Activated CD4-positive, alpha-beta memory T cell treated with anti-CD3 and anti-CD28 coated beads, Interleukin-2, amount 10 ng/mL, durations not matched to agents 7 days and 5 days (primary cell): ENCODE data around the gene NPFF. TPM values are rescaled to one million over a fixed set of nuclear protein-coding genes. Genes with fewer than 3 reads are reported as not detected.

ENCODE experiments used
- CTCF ChIA-PET: fragments of 350-600 bp; sonication (Branson Sonifier 250); formaldehyde crosslinking; loops from one replicate; lab custom pipeline; 2021; ENCODE audit warnings: antibody characterized with exemption, inconsistent platforms; lab: Charles Lee
- POLR2A ChIA-PET: fragments of 350-600 bp; sonication (Branson Sonifier 250); formaldehyde crosslinking; loops from one replicate; lab custom pipeline; 2021; ENCODE audit warnings: antibody characterized with exemption; lab: Charles Lee
- DNase-seq: peaks from one replicate; pipeline ENCODE4 v3.0.0-alpha.2; 2020
- H3K27ac Mint-ChIP-seq: one replicate; pipeline ENCODE4 v1.8.0; 2021; ENCODE audit warnings: mild to moderate bottlenecking, mixed read lengths
- H3K27me3 Mint-ChIP-seq: one replicate; pipeline ENCODE4 v1.8.0; 2021; ENCODE audit warnings: mixed read lengths
- H3K36me3 Mint-ChIP-seq: one replicate; pipeline ENCODE4 v1.8.0; 2021; ENCODE audit warnings: low read depth, mixed read lengths
- H3K4me1 Mint-ChIP-seq: one replicate; pipeline ENCODE4 v1.8.0; 2021; ENCODE audit warnings: mixed read lengths
- H3K4me3 Mint-ChIP-seq: one replicate; pipeline ENCODE4 v1.8.0; 2021; ENCODE audit warnings: mild to moderate bottlenecking, mixed read lengths
- H3K9me3 Mint-ChIP-seq: one replicate; pipeline ENCODE4 v1.8.0; 2021; ENCODE audit warnings: mixed read lengths
- total RNA-seq, 2 experiments: library from RNA; stranded (reverse); gene quantifications; one replicate each; pipeline ENCODE4 v1.2.3, GENCODE V29; 2021

The NPFF gene
- total RNA-seq, 2 experiments from 2014 or later, result not detected

DNA sequence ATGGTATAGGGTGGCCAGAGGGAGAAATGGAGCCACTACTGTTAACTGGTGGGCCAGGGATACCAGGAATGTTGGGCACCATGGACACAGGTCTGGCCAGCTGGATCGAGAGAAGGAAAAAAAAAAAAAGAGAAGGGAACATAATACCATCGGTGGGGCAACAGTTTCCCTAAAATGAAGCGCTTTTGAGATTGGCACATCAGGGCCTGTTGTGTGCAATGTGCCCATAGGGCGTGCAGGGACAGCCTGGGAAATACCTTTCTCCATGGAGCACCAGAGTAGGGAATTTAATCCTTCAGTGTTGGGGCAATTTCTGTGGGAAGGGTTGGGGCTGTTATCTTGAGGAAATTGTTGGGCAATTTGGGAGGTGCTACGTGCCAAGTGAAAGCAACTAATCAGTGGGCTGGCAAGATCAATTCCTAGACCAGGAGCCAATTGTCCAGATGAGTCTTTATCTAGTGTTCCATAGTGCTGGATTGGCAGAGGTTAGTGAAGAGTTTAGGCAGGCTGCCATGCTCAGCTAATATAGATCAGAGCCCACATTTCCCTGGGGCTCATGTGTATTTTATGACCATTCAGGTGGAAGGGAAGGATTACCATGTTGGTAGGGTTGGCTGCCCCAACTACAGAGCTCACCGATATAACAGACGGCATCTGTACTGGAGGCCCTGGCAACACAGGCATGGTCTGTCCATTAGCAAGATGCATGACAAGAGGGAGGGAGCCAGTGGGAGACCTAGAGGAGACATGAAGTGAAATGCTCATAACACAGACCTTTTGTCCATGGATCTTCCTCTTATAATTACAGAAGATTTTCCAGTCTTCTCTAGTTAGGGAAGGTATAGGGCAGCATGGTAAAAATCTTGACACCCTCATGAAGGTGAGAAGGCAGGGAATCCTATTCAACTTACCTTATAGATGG is 25.5 kb upstream of the NPFF start:
- no peak for DNase-seq
- CTCF ChIA-PET, result interaction anchor here (0.8 to 1.7 kb wide), 3 partner anchors 8 to 24 kb away, joined by 3 to 4 read pairs (median 3); no protein-coding TSS in a partner anchor
- POLR2A ChIA-PET, result no interaction called here
- H3K27me3 Mint-ChIP-seq, result no peaks in the 10 kb centered on the region
- H3K9me3 Mint-ChIP-seq, result no peaks in the 10 kb centered on the region
- no peaks in the 10 kb centered on the region for H3K4me1 Mint-ChIP-seq
- no peak overlapping the region for H3K27ac Mint-ChIP-seq
- peaks cover 47% of the 10 kb centered on the region for H3K36me3 Mint-ChIP-seq
- H3K4me3 Mint-ChIP-seq, result no peak overlapping the region

DNA sequence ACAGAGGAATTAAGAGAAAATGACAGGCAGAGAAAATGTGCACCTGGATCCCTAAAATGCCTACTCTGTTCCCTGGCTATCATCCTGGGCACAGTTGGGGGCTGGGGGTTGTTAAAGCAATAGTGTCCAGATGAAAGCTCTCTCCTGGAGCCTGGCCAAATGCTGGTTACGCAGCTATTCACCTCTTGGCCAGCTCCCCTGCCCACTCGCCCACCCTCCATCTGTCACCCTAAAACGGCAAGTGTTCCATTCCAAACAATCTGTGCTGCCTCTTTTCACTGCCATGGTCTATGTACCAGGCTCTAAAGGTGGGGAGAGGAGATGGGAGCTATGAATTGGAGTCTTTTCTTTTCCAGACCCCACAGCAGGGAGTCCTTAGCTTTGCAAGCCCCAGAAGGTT is 24.7 kb upstream of the NPFF start:
- Mint-ChIP-seq H3K27me3 (no peaks in the 10 kb centered on the region), H3K4me3 (no peak overlapping the region), H3K9me3 (no peaks in the 10 kb centered on the region), H3K36me3 (peaks cover 44% of the 10 kb centered on the region), H3K4me1 (no peaks in the 10 kb centered on the region), H3K27ac (no peak overlapping the region)
- ChIA-PET CTCF (interaction anchor here (0.8 to 1.5 kb wide), 2 partner anchors 9 to 23 kb away, joined by 3 read pairs; no protein-coding TSS in a partner anchor), POLR2A (no interaction called here)
- no peak for DNase-seq

DNA sequence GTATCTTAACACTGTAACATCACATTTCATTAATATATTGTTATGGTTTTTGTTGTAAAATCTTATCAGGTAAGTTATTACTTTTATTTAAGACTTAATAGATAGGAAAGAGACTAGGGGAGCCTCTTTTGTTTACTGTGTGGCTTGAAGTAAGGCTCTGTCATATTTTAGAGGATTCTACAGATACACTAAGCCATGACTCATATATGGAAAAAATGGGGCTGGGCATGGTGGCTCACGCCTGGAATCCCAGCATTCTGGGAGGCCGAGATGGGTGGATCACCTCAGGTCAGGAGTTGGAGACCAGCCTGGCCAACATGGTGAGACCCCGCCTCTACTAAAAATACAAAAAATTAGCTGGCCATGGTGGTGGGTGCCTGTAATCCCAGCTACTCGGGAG is 23.6 kb upstream of the NPFF start:
- Mint-ChIP-seq H3K27ac (no peak overlapping the region), H3K9me3 (no peaks in the 10 kb centered on the region)
- CTCF ChIA-PET, result interaction anchor here (0.7 to 1.3 kb wide), 2 partner anchors 13 to 54 kb away, joined by 3 read pairs; no protein-coding TSS in a partner anchor

DNA sequence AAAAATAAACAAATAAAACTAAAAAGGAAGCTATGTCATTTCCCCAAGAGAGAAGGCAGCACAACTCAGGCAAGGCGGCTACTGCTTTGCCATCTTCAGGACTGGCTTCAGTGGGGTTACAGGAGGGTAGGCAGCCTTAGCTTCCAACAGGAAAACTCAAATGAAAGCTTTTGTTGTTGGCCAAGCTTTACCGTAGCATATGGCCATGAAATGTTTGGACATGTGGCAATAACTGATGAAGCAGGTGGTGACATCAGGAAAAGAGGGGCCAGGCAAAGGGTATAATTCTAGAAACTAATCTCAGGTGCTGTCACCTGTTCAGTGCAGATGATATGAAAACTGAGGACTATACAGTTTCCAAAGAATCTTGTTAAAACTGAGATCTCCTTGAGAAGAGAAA is 22.8 kb upstream of the NPFF start:
- no peak for DNase-seq
- H3K36me3 Mint-ChIP-seq, result peaks cover 39% of the 10 kb centered on the region
- H3K27me3 Mint-ChIP-seq, result no peaks in the 10 kb centered on the region
- no peak overlapping the region for H3K4me3 Mint-ChIP-seq
- no peaks in the 10 kb centered on the region for H3K9me3 Mint-ChIP-seq
- CTCF ChIA-PET, result interaction anchor here (1.0 to 1.3 kb wide), 2 partner anchors 14 to 21 kb away, joined by 3 to 4 read pairs; no protein-coding TSS in a partner anchor
- H3K27ac Mint-ChIP-seq, result no peak overlapping the region
- POLR2A ChIA-PET, result no interaction called here
- H3K4me1 Mint-ChIP-seq, result no peaks in the 10 kb centered on the region

More for the DNA sequence above, 23.6 kb upstream of the NPFF start:
- Mint-ChIP-seq H3K36me3 (peaks cover 41% of the 10 kb centered on the region), H3K4me1 (no peaks in the 10 kb centered on the region), H3K27me3 (no peaks in the 10 kb centered on the region), H3K4me3 (no peak overlapping the region)
- no peak for DNase-seq
- POLR2A ChIA-PET, result no interaction called here

DNA sequence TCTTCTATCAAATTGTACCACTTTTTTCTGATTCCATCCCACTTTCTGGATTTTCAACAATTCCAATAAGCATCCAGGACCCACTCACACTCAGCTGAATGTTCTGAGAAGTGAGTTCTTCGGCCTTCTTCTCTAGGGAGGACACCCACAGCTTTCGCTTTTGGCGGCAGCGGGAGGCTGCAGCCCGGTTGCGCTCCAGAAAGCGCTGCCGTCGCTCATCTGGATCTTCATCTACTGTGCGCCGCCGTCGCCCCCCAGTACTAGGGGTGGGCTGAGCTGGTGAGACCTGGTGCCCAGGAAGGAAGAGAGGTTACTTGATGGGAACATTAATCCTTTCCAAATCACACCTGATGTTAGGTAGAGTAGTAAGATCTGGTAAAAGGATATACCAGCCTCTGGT is 17.2 kb upstream of the NPFF start:
- Mint-ChIP-seq H3K4me1 (peaks cover 3% of the 10 kb centered on the region), H3K27me3 (no peaks in the 10 kb centered on the region), H3K9me3 (no peaks in the 10 kb centered on the region), H3K27ac (no peak overlapping the region), H3K4me3 (no peak overlapping the region), H3K36me3 (peaks cover 43% of the 10 kb centered on the region)
- CTCF ChIA-PET, result interaction anchor here (2.0 kb wide), 1 partner anchor 16 kb away, joined by 8 read pairs; no protein-coding TSS in a partner anchor
- DNase-seq, result no peak
- POLR2A ChIA-PET, result interaction anchor here (1.5 kb wide), 1 partner anchor 33 kb away, joined by 3 read pairs; no protein-coding TSS in a partner anchor

DNA sequence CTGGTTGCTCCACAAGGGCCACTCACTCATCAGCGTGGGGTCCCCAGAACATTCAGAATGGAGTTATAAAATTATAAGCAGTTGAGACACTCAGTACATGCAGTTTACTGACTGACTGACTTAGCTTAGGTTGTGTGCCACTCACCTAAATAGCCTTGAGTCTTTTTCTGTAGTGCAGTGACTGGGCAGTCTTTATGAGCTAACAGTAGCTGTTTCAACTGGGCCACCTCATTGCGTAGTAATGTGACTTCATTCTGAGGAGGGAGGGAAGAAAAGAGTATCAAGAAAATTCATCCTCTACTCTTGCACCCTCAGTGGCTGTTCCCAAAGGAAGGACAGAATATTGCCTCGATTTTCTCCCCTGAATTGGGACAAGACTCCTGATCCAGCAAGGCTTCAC is 15.8 kb upstream of the NPFF start:
- peaks cover 43% of the 10 kb centered on the region for H3K36me3 Mint-ChIP-seq
- no peaks in the 10 kb centered on the region for H3K9me3 Mint-ChIP-seq
- CTCF ChIA-PET, result interaction anchor here (1.1 to 2.2 kb wide), 2 partner anchors 15 to 20 kb away, joined by 3 to 9 read pairs; no protein-coding TSS in a partner anchor
- H3K4me3 Mint-ChIP-seq, result no peak overlapping the region
- DNase-seq, result no peak
- no peaks in the 10 kb centered on the region for H3K27me3 Mint-ChIP-seq
- H3K4me1 Mint-ChIP-seq, result peaks cover 3% of the 10 kb centered on the region
- H3K27ac Mint-ChIP-seq, result no peak overlapping the region
- POLR2A ChIA-PET, result no interaction called here

DNA sequence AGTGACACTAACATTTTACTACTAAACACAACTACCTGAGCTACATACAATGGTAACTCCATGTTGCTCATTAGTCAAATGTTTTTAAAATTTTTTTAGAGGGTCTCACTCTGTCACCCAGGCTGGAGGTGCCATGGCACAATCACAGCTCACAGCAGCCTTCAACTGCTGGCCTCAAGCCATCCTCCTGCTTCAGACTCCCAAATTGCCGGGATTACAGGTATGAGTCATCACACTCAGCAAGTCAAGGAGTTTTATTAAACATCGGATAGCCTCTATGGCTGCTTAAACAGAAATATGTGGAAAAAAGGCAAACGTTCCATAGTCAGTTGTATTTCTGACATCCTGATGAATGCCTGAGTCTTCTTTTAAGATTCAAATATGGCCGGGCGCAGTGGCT is 11.1 kb upstream of the NPFF start:
- ChIA-PET POLR2A (interaction anchor here (0.6 kb wide), 1 partner anchor 18 kb away, joined by 3 read pairs; no protein-coding TSS in a partner anchor), CTCF (interaction anchor here (0.6 to 1.9 kb wide), 2 partner anchors 10 to 85 kb away, joined by 3 to 13 read pairs; no protein-coding TSS in a partner anchor)
- no peaks in the 10 kb centered on the region for H3K9me3 Mint-ChIP-seq
- no peak for DNase-seq
- peaks cover 4% of the 10 kb centered on the region for H3K4me1 Mint-ChIP-seq
- H3K27me3 Mint-ChIP-seq, result no peaks in the 10 kb centered on the region
- no peak overlapping the region for H3K27ac Mint-ChIP-seq
- H3K36me3 Mint-ChIP-seq, result peaks cover 49% of the 10 kb centered on the region
- H3K4me3 Mint-ChIP-seq, result no peak overlapping the region

DNA sequence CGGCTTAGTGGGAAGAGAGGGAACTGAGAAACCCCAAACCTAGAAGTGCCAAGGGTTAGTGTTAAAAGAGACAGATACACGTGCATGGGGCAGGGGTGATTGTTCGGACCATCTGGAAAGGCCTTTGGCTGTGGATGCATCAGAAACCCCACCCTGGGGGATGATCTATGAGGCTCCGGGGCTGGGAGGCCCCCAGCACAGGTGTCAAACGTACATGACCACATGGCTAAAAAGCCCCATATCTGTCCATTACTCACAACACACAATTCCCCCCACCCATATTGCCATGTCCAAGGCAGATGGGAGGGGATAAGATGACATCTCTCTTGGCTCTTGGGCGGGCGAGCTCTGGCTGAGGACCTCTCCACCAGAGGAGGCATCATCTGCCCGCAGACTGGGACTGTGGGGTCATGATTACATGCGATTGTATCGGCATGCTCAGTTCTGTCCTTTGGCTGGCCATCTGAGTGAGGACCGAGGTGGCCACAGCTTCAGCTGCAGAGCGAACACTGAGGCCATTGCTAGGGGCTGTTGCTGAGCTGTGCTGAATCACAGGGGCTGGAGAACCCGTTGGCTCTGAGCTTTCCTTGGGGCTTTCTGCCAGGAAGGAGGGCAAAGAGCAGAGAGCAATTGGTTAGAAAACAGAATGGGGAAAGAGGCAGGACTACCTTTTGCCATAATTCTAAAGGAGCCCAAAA is 9.6 kb upstream of the NPFF start:
- H3K4me1 Mint-ChIP-seq, result peaks cover 4% of the 10 kb centered on the region
- peaks cover 39% of the 10 kb centered on the region for H3K36me3 Mint-ChIP-seq
- H3K9me3 Mint-ChIP-seq, result no peaks in the 10 kb centered on the region
- CTCF ChIA-PET, result interaction anchor here (0.9 to 1.9 kb wide), 2 partner anchors 8 to 165 kb away, joined by 3 to 13 read pairs; no protein-coding TSS in a partner anchor
- no peaks in the 10 kb centered on the region for H3K27me3 Mint-ChIP-seq
- H3K27ac Mint-ChIP-seq, result no peak overlapping the region
- no peak overlapping the region for H3K4me3 Mint-ChIP-seq
- POLR2A ChIA-PET, result no interaction called here
- DNase-seq, result no peak

DNA sequence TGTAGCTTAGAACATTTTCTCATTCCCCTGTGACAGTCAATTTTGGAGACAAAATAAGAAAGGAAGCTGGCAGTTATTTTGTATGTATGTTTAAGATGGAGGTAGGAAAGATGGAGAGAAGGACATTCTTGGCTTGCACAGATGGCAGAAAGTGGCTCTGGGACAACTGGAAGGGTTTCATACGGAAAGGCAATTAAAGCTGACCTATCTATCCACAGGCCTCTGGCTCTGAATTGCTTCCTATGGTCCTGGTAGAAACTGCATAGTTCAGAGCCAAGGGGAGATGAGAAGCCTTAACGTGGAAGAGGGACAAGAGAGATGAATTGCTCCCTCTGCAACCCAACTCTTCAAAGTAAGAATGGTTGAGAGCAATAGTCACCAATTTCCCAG is 8.0 kb upstream of the NPFF start:
- no peak for DNase-seq
- Mint-ChIP-seq H3K36me3 (peaks cover 29% of the 10 kb centered on the region), H3K4me1 (peaks cover 4% of the 10 kb centered on the region), H3K9me3 (no peaks in the 10 kb centered on the region), H3K27me3 (no peaks in the 10 kb centered on the region), H3K27ac (no peak overlapping the region), H3K4me3 (no peak overlapping the region)
- ChIA-PET CTCF (interaction anchor here (1.1 kb wide), 1 partner anchor 163 kb away, joined by 3 read pairs; no protein-coding TSS in a partner anchor), POLR2A (interaction anchor here (8.1 kb wide), 1 partner anchor 15 kb away, joined by 44 read pairs; the partner anchor contains the start of genes MAP3K12 and TARBP2)

DNA sequence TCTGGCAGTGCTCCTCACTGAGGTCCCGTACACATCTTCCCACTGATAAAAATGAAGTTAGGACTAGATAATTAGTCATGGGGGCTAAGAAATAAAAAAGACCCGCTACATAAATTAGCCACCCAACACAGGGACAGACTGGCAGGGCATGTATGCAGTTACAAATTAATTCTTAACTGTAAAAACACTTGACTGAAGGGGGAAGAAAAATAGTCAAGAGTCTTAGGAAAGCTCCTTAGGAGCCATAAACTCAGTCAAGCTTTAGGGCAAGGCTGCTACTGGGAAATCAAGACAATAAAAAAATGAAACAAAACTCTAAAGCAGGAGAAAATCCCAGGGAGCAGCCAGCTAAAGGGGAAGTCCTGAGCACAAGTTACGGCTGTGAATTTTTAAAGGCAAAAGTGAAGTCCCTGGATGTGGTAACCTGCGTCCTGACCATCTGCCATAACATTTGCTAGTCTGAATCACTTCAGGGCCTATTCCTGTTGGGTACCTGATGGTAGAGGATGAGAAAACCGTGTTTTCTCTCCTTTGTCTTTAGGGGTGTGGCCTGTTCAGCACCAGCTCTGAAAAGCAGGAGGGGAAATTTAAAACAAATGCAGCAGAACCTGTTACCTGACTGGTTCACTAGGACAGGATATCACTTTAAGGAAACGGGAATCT is 7.5 kb upstream of the NPFF start:
- CTCF ChIA-PET, result interaction anchor here (1.1 kb wide), 1 partner anchor 163 kb away, joined by 3 read pairs; no protein-coding TSS in a partner anchor
- Mint-ChIP-seq H3K27me3 (no peaks in the 10 kb centered on the region), H3K4me3 (no peak overlapping the region), H3K36me3 (peaks cover 26% of the 10 kb centered on the region), H3K27ac (no peak overlapping the region), H3K4me1 (peaks cover 4% of the 10 kb centered on the region), H3K9me3 (no peaks in the 10 kb centered on the region)
- DNase-seq, result no peak
- POLR2A ChIA-PET, result interaction anchor here (8.1 kb wide), 1 partner anchor 14 kb away, joined by 44 read pairs; the partner anchor contains the start of genes MAP3K12 and TARBP2

DNA sequence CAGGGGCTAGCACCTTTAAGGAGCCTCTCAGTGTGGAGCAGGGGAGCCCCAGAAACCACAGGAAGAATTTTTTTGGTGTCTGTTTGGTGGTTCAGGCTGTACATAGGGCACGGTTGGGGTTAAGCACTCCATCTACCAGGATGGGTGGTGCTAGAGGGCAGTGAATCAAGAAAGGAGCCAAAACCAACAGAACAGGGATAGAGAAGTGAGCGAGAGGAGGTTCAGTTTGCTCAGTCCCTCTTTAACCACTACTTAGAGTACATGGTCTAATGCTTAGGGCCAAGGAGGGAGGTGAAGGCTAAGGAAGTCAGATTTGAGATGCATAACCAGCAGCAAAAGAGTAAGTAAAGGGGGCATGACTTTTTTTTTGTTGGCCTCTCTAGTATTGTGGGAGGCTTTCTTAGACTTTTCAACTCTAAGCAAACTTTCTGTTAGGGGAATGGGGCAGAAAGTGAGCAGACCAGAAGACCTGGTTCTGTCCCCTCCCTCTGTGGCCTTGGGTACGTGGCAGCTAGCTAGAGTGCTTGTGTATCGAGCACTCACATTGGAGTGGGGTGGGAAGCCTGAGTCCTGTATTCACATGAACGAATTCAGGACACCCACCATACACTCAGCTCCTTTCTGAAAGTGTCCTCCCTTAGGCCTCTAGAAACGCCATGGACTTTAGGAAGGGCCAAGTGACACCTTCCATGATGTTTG is 6.6 kb upstream of the NPFF start:
- peaks cover 23% of the 10 kb centered on the region for H3K36me3 Mint-ChIP-seq
- CTCF ChIA-PET, result interaction anchor here (6.0 kb wide), 1 partner anchor 15 kb away, joined by 47 read pairs; the partner anchor contains the start of genes MAP3K12 and TARBP2
- H3K4me3 Mint-ChIP-seq, result no peak overlapping the region
- DNase-seq, result no peak
- POLR2A ChIA-PET, result interaction anchor here (8.1 kb wide), 1 partner anchor 13 kb away, joined by 44 read pairs; the partner anchor contains the start of genes MAP3K12 and TARBP2
- H3K27me3 Mint-ChIP-seq, result no peaks in the 10 kb centered on the region
- peaks cover 8% of the 10 kb centered on the region for H3K4me1 Mint-ChIP-seq
- H3K27ac Mint-ChIP-seq, result no peak overlapping the region
- H3K9me3 Mint-ChIP-seq, result no peaks in the 10 kb centered on the region
